HG02588 (cell line): ENCODE measurements around the gene HIP1.
"Not testable (repeated sequence)": the region's sequence is repeated elsewhere in the genome, so short reads cannot be mapped to it uniquely, and the experiment has no call there.

Experiments used
- ATAC-seq: cut with Tn5 transposase; IDR thresholded peaks from one replicate; pipeline ENCODE4 v1.9.1; 2021; ENCODE audit warnings: mild to moderate bottlenecking, moderate library complexity; ENCODE audit not compliant: unreplicated experiment

Gene HIP1

DNA sequence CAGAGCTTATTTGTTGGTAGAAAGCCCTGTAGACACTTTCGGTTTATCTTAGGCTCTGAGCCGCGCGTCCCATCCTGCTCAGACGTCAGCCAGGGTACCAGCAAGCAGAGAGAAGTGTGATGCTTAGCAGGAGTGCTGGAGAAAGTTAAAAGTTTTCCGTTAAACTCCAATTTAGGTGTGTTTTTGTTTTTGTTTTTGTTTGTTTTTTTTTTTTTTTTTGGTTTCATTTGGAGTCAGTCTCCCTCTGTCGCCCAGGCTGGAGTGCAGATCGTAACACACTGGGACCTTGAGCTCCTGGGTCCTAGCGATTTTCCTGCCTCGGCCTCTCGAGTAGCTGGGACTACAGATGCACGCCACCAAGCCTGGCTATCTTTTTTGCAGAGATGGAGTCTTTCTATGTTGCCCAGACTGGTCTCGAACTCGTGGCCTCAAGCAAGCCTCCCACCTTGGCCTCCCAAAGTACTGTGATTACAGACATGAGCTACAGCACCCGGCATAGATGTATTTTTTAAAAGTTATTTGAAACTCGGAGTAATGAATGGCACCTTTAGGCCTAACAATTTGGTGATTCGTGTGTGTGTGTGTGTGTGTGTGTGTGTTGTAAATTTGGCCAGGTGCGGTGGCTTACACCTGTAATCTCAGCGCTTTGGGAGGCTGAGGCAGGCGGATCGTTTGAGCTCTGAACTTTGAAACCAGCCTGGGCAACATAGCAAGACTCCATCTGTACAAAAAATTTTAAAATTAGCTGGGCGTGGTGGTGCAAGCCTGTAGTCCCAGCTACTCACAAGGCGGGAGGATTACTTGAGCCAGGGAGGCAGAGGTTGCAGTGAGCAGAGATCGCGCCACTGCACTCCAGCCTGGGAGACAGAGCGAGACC is 1.3 kb upstream of the HIP1 start:
- no peak for ATAC-seq

DNA sequence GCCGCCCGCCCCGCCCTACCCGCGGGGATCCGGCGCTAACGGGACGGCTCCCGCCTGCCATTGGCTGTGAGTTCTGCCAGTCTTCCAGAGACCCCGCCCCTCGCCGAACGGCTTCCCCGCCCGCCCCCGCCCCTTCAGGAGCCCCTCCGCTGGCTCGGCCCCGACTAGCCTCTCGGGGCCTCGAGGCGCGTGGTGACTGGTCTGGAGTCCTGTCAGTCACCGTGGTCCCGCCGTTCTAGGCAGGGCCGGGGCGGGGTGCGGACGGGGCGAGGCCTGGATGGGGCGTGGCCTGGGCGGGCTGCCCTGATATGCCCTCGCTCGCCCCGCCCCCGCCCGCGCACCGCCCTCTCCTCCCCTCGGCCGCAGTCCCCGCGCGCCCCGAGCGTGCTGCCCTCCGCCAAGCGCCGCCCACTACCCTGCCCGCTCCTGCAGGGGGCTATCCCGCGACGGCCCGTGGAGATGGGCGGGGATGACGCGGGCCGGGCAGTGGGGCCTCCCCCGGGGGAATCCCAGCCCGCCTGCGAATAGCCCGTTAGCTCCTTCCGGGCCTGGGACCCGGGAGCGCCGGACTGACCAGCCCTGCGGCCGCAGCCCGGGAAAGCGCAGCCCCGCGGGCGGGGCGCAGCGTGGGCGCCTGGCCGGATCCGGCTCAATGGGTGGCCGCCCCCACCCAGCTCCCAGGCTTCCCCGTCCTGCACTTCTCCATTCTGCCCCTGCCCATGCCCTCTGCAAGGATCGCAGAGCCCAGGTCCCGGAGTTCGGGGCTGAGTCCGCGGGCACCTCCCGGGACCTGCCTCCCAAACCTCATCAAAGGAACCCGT is 444 bp upstream of the HIP1 start:
- ATAC-seq, result peak; percentile 89

DNA sequence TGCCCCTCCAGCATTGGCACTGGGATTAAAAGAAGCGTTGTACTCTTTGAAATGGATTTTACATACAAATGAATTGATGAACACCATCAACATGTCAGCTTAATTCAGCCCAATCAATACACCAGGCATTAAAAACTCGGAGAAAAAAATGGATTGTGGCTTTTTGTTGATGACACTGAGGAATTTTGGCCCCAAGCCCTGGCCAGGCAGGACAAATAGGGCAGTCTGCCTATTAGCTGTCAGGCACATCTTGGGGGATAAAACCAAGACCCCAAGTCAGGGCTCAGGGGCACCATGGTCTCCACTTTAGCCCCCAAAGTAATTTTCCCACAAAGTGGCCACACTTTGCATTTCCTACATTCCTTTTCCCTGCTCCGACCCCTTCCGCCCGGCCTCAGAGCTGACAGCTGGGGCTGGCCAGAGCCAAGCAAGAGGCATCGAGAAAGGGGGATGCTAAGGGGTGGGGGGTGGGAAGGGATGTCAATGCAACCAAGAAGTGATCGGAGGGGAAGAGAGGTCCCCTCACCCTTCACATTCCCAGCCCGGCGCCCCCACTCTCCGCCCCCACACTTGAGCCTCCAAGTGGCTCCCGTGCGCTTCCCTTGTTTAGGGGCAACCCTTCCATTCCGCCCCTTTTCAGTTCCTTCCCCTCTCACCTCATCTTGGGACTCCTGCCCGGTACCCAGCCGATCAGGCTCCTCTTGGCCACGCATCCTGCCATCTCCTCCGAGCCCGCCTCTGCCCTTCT is 711 bp downstream of the HIP1 start:
- no peak for ATAC-seq

DNA sequence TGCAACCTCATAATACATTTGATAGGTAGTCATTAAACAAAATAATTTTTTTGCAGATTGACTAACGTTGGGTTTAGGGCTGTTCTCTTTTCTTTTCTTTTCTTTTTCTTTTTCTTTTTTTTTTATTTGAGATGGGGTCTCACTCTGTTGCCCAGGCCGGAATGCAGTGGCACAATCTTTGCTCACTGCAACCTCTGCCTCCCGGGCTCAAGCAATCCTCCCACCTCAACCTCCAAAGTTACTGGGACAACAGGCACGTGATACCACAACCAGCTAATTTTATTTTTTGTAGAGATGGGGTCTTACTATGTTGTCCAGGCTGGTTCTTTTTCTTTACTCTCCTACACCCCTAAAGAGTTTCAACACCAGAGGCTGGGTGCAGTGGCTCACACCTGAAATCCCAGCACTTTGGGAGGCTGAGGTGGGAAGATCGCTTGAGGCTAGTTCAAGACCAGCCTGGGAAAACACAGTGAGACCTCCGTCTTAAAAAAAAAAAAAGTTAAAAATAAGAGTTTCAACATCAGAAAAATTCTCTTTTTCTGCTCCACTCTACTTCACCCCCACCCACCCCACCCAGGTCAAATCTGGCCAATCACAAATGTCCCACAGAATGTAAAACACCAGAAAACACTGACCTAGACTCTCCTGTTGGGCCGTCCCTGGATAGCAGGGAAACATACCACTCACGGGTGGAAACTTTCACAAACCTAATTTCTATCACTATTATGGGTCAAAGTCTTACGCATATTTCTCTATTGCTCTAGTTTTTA is 3.0 kb downstream of the HIP1 start:
- no peak for ATAC-seq

DNA sequence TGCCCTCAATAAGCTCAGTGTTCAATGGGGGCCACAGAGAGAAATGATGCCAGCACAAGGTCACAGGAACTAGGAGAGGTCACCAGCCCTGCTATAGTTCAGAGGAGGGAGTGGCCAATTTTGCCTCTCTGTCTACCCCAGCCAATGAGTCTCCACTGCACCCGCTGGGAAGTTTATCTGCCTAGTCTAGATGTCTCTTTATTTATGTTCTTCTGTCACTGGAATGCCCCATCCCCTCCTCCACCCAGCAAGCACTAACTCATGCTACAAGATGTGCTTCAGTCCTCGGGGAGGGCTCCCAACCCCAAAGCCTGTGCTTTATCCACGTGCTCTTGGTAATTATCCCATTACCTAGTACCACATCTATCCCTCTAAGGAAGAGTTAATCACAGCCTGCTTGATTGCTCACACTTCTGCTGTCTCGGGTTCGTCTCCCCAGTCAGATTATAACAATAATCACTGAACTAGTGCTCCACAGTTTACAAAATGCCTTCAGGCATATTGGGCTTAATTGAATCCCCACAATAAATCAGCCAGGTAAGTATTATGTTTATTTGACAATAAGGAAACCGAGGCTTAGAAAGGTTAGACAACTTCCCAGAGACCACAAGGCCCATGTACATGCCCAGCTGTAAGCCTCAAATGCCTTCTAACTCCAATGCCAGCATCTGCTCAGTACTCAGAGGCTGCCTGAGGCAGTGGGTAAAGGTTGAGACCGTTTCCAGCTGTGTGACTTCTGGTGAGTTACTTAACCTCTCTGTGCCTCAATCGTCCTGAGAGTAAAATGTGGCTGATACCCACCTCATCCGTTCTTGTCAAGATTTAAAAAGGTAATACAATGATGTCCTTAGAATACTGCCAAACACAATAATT is 3.9 kb downstream of the HIP1 start:
- ATAC-seq, result no peak

DNA sequence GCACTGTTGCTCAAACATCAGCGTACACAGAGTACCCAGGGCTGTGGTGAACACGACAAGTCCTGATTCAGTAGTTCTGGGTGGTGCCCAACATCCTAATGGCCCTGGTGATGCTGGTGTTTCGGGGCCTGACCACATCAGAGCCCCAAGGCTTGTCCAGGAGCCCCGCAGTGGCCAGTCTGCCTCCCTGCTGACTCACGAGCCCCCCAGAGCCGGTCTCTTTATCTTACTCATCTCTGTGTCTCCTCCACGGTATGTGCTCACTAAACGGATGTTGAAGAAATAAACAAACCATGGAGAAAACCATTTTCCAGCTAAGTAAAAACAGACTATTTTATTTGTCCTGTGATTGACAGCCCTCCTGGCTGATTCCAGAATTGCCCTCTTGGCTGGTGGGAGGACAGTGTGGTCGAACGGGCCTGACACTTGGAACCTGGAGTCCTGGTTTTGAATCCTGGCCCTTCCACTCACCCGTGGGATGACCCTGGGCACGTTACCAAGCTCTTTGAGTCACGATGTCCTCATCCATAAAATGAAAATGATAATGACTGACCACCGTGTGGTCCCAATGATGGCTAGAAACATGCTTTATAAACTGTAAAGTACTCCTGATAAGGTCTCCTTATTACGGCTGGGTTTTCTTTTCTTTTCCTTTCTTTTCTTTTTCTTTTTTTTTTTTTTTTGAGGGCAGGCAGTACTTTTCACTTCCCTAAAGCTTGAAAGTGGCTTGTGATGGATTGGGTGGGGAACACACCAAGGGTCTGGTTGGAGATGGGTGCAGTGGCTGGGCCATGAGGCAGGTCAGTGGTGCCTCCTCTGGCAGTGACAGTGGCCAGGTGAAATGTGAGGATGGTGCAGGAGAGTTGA is 5.7 kb downstream of the HIP1 start:
- no peak for ATAC-seq

DNA sequence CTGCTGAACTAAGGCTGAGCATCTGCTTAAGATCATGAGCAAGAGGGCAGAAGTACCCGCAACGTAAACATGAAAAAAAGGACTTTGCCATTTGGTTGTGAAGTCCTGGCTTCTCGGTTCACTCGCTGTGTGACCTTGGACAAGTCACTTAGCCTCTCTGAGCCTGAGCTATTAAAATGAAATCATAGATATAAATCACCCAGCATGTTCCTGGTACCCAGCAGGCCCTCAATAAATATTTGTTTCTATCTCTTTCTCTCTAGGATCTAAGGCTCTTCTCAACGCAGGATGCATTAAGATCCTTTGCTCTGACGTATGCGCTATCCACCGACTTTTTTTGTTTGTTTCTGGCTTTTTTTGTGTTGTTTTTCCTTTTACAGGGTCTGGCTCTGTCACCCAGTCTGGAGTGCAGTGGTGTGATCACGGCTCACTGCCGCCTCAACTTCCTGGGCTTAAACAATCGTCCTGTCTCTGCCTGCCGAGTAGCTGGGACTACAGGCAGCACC is 6.7 kb downstream of the HIP1 start:
- no peak for ATAC-seq

DNA sequence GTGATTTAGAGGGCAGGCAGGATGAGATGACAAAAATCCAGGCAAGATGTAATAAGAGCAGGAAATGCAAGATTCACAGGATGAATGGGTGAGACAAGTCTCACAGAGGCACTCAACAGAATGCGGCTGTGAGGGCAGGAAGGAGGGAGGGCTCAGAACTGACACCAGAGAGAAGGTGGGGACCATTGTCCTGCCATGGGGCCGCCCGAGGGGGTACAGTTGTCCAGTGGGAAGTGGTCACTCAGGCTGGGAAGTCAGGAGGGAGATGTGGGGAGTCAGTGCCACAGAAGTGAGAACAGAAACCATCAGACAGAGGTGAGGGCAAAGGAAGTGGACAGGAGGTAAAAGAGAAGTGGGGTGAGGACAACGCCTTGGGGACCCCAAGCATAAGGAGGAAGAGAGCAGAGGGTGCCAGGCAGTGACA is 8.9 kb downstream of the HIP1 start:
- no peak for ATAC-seq

DNA sequence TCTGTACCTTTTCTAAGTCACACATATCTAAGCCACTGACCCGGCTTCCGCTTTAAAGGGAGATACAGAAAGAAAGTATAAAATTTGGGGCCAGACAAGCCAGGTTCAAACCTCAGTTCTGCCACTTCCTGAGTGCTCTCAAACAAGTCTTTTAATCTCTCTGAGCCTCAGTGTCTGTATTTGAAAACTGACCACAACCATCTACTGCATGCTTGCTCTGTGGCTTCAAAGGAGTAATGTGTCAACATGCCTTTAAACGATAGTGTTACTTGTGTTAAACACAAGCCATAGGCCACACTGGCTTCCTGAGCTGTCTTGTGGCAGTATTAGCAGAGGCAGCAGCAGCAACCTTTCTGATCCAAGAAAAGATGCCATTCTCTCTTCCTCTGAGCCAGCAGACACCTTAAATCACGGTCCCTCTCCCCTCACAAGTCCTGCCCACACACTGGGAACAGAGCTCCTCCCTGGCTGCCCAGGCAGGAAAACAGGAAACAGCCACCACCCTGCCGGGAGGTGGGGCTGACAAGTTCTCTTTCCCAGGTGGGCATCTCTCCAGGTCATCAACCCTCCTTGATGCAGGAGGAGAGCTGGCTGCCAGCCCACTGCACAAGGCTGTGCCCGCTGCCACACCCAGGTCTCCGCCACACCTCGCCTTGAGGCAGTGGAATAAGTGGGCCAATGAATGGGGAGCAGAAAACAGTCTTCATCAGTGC is 10.7 kb downstream of the HIP1 start:
- ATAC-seq, result no peak

DNA sequence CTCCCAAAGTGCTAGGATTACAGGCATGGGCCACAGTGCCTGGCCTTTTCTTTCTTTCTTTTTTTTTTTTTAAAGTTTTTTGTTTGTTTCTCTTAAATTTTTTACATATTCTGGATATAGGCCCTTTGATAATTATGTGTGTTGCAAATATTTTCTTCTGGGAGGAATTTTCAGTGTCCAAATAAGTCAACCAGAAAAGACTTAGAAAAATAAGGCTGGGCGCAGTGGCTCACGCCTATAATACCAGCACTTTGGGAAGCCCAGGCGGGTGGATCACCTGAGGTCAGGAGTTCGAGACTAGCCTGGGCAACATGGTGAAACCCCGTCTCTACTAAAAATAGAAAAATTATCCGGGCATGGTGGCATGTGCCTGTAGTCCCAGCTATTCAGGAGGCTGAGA is 11.4 kb downstream of the HIP1 start:
- ATAC-seq, result not testable (repeated sequence)

DNA sequence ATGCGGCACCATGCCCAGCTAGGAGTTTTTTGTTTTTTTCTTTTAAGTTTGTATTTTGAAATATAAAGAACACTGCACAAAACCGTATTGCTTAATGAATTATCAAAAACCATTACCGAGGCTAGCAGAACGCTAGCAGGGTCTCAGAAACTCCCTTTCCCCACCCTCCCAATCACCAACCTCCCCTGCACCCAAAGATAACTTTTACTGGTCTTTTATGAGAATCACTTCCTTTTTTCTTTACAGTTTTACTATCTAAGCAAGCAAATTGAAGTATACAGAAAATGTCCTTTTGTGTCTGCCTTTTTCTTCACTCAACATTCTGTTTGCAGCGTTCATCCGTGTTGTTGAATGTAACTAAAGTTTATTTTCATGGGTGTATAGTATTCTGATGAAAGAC is 13.4 kb downstream of the HIP1 start:
- no peak for ATAC-seq

DNA sequence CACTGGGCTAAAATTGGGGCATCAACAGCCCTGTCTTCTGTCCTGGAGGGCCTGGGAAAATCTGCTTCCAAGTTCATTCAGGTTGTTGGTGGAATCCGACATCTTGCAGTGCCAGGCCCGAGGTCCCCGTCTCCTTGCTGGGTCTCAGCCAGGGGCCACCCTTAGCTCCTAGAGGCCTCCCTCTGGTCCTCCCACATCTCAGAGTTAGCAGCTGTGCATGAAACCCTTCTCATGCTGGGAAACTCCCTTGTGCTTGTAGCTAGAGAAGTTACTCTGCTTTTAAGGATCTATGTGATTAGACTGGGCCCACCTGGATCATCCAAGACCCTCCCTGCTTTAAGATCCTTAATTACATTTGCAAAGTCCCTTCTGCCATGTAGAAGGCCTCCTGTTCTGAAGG is 15.3 kb downstream of the HIP1 start:
- no peak for ATAC-seq

DNA sequence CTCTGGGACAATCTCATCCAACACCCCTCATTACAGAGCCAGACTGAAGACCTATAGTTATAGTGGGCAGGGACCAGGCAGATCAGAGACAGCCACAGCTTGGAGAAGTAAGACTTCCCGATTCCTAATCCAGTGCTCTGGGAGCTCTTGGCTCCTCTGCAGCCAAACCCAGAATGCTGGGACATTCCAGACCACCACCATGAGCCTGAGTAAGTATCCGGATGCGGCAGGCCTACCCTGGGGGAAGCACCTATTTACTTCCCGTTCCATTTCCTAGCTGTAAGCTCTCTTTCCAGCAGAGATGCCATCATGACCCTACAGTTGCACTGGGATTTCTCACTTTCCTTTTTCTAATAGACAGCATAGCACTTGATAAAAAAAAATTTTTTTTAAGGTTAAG is 16.4 kb downstream of the HIP1 start:
- ATAC-seq, result no peak

DNA sequence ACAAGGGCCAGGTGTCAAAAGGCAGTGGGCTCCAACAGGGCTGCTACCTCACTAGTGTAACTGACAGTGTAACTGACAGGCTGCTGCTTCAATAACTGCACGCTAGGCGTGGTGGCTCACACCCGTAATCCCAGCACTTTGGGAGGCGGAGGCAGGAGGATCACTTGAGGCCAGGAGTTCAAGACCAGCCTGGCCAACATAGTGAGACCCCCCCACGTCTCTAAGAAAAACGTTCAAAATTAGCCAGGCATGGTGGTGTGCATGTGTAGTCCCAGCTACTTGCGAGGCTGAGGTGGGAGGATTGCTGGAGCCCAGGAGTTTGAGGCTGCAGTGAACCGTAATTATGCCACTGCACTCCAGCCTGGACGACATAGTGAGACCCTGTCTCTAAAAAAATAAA is 16.8 kb downstream of the HIP1 start:
- ATAC-seq, result not testable (repeated sequence)

DNA sequence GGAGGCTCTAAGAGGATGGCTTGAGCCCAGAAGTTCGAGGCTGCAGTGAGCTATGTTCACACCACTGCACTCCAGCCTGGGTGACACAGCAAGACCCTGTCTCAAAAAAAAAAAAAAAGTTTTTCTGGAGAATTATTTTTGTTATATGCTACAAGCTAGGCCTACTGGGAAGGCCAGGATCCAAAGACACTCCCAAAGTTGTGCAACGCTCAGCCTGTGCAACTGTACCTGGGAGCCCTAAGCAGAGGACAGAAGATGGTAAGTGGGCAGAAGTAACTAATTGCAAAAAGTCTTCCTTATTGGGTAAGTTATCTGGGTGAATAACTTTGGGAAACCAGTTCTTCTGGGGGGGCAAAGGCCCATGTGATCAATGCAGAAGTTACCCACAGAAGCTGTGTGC is 17.3 kb downstream of the HIP1 start:
- ATAC-seq, result no peak

DNA sequence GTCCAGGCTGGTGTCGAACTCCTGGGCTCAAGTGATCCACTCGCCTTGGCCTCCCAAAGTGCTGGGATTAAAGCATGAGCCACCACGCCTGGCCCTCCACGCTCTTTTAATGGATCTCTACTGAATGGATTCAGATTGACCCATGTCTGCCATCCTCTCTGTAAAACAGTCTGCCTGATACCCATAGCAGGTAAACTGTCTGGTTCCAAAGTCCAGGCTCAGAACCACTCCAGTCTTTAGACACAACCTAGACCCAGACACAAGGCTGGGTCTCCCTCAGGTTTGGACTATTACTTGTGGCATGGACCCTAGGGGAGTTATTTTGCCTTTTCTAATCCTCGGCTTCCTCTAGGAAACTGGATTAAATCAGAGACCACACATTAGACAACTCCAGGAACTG is 19.1 kb downstream of the HIP1 start:
- no peak for ATAC-seq

DNA sequence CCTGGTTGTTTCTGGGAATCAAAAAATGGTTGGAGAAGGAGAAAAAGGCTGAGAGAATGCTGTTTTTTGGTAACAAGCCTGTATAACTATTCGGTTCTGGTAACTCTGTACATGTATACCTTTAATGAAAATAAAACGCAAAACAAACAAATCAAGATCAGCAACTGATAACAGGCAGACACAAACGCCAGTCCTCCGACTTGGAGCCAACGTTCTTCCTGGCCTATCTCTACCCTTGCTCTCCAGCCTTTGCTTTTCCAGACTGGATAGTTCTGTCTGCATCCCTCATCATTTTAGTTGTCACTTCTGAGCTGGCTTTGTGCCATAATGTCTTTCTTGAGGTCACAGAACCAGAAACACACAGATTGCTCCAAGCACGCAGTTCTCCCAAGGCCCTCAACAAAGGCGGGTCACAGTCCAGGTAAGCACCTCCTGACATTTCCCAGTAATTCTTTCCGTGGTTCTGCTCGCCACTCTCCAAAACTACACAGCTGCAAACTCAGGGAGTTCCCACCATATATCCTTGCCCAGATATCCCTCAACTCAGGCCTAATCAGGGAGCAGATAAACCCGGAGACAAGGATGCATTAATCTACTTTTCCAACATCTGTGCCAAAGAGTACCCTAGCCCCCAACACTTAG is 20.2 kb downstream of the HIP1 start:
- ATAC-seq, result no peak
